Progenitor cell of endocrine pancreas (in vitro differentiated cells): ENCODE data around the gene MEIS1. TPM values are rescaled to one million over a fixed set of nuclear protein-coding genes. Genes with fewer than 3 reads are reported as not detected.

Source experiments
- DNase-seq: peaks from one replicate; pipeline ENCODE4 v3.0.0; 2021; ENCODE audit warnings: low spot score; ENCODE audit not compliant: unreplicated experiment
- H3K27ac Mint-ChIP-seq: 2 replicates; pipeline ENCODE4 v1.8.0; 2021; ENCODE audit warnings: mild to moderate bottlenecking, moderate library complexity, mixed read lengths
- H3K27me3 Mint-ChIP-seq: 2 replicates; pipeline ENCODE4 v1.8.0; 2021; ENCODE audit warnings: mixed read lengths
- H3K36me3 Mint-ChIP-seq: 2 replicates; pipeline ENCODE4 v1.8.0; 2022; ENCODE audit warnings: mixed read lengths; ENCODE audit not compliant: insufficient read depth
- H3K4me1 Mint-ChIP-seq: 2 replicates; pipeline ENCODE4 v1.8.0; 2021; ENCODE audit warnings: low read depth, mixed read lengths
- H3K4me3 Mint-ChIP-seq: 2 replicates; pipeline ENCODE4 v1.8.0; 2021; ENCODE audit warnings: low read depth, mild to moderate bottlenecking, moderate library complexity, mixed read lengths
- H3K9me3 Mint-ChIP-seq: 2 replicates; pipeline ENCODE4 v1.8.0; 2021; ENCODE audit warnings: low read depth, mixed read lengths
- CTCF ChIP-seq: fragments of 200-600 bp; sonication (generic); IDR thresholded peaks from one replicate; pipeline ENCODE4 v1.5.0; 2021; ENCODE audit warnings: antibody characterized with exemption, mild to moderate bottlenecking; ENCODE audit not compliant: unreplicated experiment
- total RNA-seq: library from RNA; stranded (reverse); gene quantifications from 2 replicates; pipeline ENCODE4 v1.2.1, GENCODE V29; 2021

The MEIS1 gene
- total RNA-seq, 1 donor from 2014 or later, result 296 TPM

DNA sequence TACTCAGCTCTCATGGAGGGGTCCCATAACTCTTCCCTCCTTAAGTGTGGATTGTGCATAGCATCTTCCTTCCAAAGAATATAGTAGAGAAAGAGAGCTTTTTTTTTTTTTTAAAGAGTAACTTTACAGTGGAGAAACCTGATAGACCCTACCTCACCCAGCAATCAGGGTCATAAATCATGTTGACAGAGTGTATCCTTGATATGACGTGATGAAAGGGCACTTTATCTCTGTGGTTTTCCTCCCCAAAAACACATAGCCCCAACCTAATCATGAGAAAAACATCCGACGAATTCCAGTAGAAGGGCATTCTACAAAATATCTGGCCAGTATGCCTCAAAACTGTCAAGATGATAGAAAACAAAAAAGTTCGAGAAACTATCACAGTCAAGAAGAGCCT, 29.5 kb upstream of the MEIS1 start:
- H3K4me3 Mint-ChIP-seq, result no peak overlapping the region
- TF ChIP-seq CTCF, result no peak
- no peaks in the 10 kb centered on the region for H3K27me3 Mint-ChIP-seq
- no peak overlapping the region for H3K27ac Mint-ChIP-seq
- peaks cover 15% of the 10 kb centered on the region for H3K36me3 Mint-ChIP-seq
- DNase-seq, result no peak
- peaks cover 2% of the 10 kb centered on the region for H3K4me1 Mint-ChIP-seq
- H3K9me3 Mint-ChIP-seq, result peaks cover 16% of the 10 kb centered on the region

DNA sequence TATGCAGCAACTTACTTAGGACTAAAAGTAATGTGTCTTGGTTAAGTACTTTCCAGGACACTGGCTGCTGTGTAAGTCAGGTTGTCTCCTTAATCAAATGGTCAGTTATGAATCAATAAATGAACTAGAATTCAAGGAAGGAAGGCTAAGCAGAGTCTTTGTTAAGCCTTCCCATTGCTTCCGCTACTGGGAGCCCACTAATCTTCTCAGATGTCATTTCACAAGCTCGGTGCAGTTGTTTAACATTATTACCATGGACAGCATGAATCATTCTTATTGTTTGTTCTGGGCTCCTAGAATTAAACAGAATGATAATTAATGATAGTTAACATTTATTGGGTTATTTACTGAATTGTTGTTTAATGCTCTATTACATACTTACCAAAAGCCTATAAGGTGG, 26.0 kb upstream of the MEIS1 start:
- TF ChIP-seq CTCF, result no peak
- DNase-seq, result no peak
- Mint-ChIP-seq H3K9me3 (peaks cover 4% of the 10 kb centered on the region), H3K36me3 (peaks cover 9% of the 10 kb centered on the region), H3K4me1 (peaks cover 8% of the 10 kb centered on the region), H3K27me3 (no peaks in the 10 kb centered on the region), H3K4me3 (no peak overlapping the region), H3K27ac (no peak overlapping the region)

DNA sequence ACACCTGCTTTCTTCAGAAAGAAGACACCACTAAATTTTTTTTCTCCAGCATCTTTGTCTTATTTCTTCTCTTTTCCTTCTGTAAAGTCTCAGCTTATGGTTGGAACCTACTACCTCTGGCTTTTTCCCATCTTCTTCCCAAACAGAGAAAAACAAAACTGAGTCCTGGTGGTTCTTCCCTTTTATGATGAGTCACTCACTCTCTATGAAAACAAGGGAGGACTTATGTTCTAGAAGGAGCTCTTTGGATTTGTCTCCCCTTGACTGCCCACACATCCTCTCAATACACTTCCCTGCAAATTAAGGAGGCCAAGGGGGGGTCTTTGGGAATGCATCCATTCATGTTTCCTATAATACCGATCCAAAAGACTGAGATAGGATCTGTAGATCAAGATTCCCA, 22.1 kb upstream of the MEIS1 start:
- peaks cover 4% of the 10 kb centered on the region for H3K36me3 Mint-ChIP-seq
- H3K4me3 Mint-ChIP-seq, result no peak overlapping the region
- H3K27me3 Mint-ChIP-seq, result no peaks in the 10 kb centered on the region
- TF ChIP-seq CTCF, result no peak
- H3K27ac Mint-ChIP-seq, result no peak overlapping the region
- peaks cover 7% of the 10 kb centered on the region for H3K4me1 Mint-ChIP-seq
- H3K9me3 Mint-ChIP-seq, result no peaks in the 10 kb centered on the region
- no peak for DNase-seq

GRCh38 chr2:66414896-66415295, 20.0 kb upstream of the MEIS1 start:
- no peaks in the 10 kb centered on the region for H3K36me3 Mint-ChIP-seq
- no peaks in the 10 kb centered on the region for H3K9me3 Mint-ChIP-seq
- no peak overlapping the region for H3K4me3 Mint-ChIP-seq
- H3K27ac Mint-ChIP-seq, result no peak overlapping the region
- DNase-seq, result no peak
- no peak for TF ChIP-seq CTCF
- H3K4me1 Mint-ChIP-seq, result peaks cover 7% of the 10 kb centered on the region
- no peaks in the 10 kb centered on the region for H3K27me3 Mint-ChIP-seq

DNA sequence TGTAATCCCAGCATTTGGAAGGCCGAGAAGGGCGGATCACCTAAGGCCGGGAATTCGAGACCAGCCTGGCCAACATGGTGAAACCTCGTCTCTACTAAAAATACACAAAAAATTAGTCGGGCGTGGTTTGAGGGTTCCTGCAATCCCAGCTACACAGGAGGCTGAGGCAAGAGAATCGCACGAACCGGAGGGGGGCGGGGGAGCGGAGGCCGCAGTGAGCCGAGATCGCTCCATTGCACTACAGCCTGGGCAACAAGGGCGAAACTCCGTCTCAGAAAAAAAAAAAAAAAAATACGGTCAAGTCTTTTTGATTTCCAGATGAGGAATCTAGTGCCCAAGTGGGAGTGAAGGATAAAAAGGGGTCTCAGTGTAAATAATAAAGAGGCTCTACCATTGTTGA, 16.5 kb upstream of the MEIS1 start:
- Mint-ChIP-seq H3K9me3 (no peaks in the 10 kb centered on the region), H3K36me3 (no peaks in the 10 kb centered on the region), H3K27ac (no peak overlapping the region), H3K4me3 (no peak overlapping the region), H3K4me1 (peaks cover 5% of the 10 kb centered on the region), H3K27me3 (no peaks in the 10 kb centered on the region)
- no peak for DNase-seq
- no peak for TF ChIP-seq CTCF

- no peaks in the 10 kb centered on the region for H3K36me3 Mint-ChIP-seq
- H3K27ac Mint-ChIP-seq, result no peak overlapping the region
- no peak for DNase-seq
- H3K4me1 Mint-ChIP-seq, result peaks cover 12% of the 10 kb centered on the region
- TF ChIP-seq CTCF, result no peak
- no peaks in the 10 kb centered on the region for H3K27me3 Mint-ChIP-seq
- no peaks in the 10 kb centered on the region for H3K9me3 Mint-ChIP-seq
- H3K4me3 Mint-ChIP-seq, result no peak overlapping the region
Observed at GRCh38 chr2:66421612-66422011, 13.3 kb upstream of the MEIS1 start.
